Esophagus muscularis mucosa (tissue), 4 donors: ENCODE measurements around the gene ZBTB16. TPM values are rescaled to one million over a fixed set of nuclear protein-coding genes. Genes with fewer than 3 reads are reported as not detected.

ENCODE experiments used
- DNase-seq: peaks from one replicate; pipeline ENCODE4 v3.0.0-alpha.2; 2017; ENCODE audit errors: extremely low spot score
- H3K27ac ChIP-seq, 4 donors: fragments of 200-600 bp; sonication (generic); replicated peaks in 1 of 4; 1 replicate in 3 of 4; 2 replicates in 1 of 4; pipeline ENCODE4 v1.5.1; 2016 to 2019; ENCODE audit warnings: mild to moderate bottlenecking in 1 of 4
- H3K27me3 ChIP-seq, 4 donors: fragments of 200-600 bp; sonication (generic); one replicate each; pipeline versions ENCODE4 v1.5.1 to v1.6.0; 2016 to 2019
- H3K36me3 ChIP-seq, 4 donors: fragments of 200-600 bp; sonication (generic); one replicate each; pipeline ENCODE4 v1.5.1; 2016 to 2019
- H3K4me1 ChIP-seq, 4 donors: fragments of 200-600 bp; sonication (generic); one replicate each; pipeline ENCODE4 v1.5.1; 2016 to 2019
- H3K4me3 ChIP-seq, 4 donors: fragments of 200-600 bp; sonication (generic); 1 replicate in 2 of 4; 2 replicates in 2 of 4; pipeline ENCODE4 v1.5.1; 2016 to 2019; ENCODE audit warnings: mild to moderate bottlenecking in 4 of 4, moderate library complexity in 1 of 4
- H3K9me3 ChIP-seq, 4 donors: fragments of 200-600 bp; sonication (generic); 1 replicate in 3 of 4; 2 replicates in 1 of 4; pipeline ENCODE4 v1.5.1; 2016 to 2019
- EP300 ChIP-seq: sonication (generic); formaldehyde crosslinking; IDR thresholded peaks from one replicate; pipeline ENCODE4 v1.6.1; 2017; ENCODE audit warnings: antibody characterized with exemption
- POLR2A ChIP-seq: fragments of 450-650 bp; IDR thresholded peaks from one replicate; pipeline ENCODE4 v1.6.1; 2017; ENCODE audit warnings: antibody characterized with exemption, moderate library complexity, mild to moderate bottlenecking, low read depth
- POLR2AphosphoS5 ChIP-seq, 2 donors: sonication (generic); formaldehyde crosslinking; IDR thresholded peaks; one replicate each; pipeline ENCODE4 v1.6.1; 2017; ENCODE audit warnings: antibody characterized with exemption in 2 of 2
- WGBS: methylation state at CpG from one replicate; pipeline ENCODE4 v1.1.5; 2018; 5-methylcytosine and 5-hydroxymethylcytosine counted together
- intact Hi-C: fragments of 100-400 bp; cut with DNase I; formaldehyde crosslinking; loops from one replicate; pipeline ENCODE4 v1.15.1; 2023
- total RNA-seq, 4 donors: library from RNA; depleted of rRNA; stranded (reverse); fragments of >200 nt; gene quantifications; one replicate each; pipeline versions ENCODE4 v1.1.0 to v1.2.1, GENCODE V29; 2016
- TF ChIP-seq, protein P1 (sequence below), 3 experiments: fragments of 200-600 bp in 2 of 3; fragments of 450-650 bp in 1 of 3; sonication (generic) in 2 of 3; IDR thresholded peaks; one replicate each; pipeline ENCODE4 v1.5.1; 2017 to 2019; ENCODE audit warnings: antibody characterized with exemption in 3 of 3, mild to moderate bottlenecking in 2 of 3, moderate library complexity in 1 of 3

Gene ZBTB16
- total RNA-seq, 4 donors from 2014 or later, result 175 to 319 (median 222) TPM

DNA sequence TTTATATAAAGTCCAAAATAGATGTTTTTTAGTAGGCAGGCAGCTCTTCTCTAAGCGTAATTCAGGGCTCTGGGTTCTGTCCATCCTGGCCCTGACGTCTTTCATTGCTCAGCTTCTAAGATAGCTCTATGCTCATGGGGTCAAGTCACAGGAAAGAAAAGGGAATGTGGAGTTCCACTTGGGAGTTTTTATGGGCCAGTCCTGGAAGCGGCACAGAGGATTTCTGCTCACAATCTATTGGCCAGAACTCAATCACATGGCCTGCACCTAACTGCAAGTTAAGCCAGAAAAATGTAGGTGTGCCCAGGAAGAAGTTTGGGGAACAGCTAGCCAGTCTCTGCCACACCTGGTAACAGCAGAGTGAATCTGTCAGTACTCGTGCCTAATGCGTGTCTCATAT is 7.4 kb upstream of the ZBTB16 start:
- 85% methylated on average over 5 of the region's 5 CpGs for WGBS
- no peaks in the 10 kb centered on the region for H3K36me3 ChIP-seq
- peaks cover 0 to 6% (median under 1%) of the 10 kb centered on the region in 4 donors for H3K4me1 ChIP-seq
- TF ChIP-seq, protein P1, sequence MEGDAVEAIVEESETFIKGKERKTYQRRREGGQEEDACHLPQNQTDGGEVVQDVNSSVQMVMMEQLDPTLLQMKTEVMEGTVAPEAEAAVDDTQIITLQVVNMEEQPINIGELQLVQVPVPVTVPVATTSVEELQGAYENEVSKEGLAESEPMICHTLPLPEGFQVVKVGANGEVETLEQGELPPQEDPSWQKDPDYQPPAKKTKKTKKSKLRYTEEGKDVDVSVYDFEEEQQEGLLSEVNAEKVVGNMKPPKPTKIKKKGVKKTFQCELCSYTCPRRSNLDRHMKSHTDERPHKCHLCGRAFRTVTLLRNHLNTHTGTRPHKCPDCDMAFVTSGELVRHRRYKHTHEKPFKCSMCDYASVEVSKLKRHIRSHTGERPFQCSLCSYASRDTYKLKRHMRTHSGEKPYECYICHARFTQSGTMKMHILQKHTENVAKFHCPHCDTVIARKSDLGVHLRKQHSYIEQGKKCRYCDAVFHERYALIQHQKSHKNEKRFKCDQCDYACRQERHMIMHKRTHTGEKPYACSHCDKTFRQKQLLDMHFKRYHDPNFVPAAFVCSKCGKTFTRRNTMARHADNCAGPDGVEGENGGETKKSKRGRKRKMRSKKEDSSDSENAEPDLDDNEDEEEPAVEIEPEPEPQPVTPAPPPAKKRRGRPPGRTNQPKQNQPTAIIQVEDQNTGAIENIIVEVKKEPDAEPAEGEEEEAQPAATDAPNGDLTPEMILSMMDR (IDR thresholded peaks at IDR 0.05), result no peak
- TF ChIP-seq POLR2AphosphoS5 (IDR thresholded peaks at IDR 0.05) (no peak), EP300 (no peak), POLR2A (no peak)
- no peak overlapping the region for H3K27ac ChIP-seq
- H3K4me3 ChIP-seq, result no peak overlapping the region
- H3K9me3 ChIP-seq, result no peaks in the 10 kb centered on the region
- intact Hi-C loops, result no loop called here
- no peak for DNase-seq
- H3K27me3 ChIP-seq, result no peaks in the 10 kb centered on the region

DNA sequence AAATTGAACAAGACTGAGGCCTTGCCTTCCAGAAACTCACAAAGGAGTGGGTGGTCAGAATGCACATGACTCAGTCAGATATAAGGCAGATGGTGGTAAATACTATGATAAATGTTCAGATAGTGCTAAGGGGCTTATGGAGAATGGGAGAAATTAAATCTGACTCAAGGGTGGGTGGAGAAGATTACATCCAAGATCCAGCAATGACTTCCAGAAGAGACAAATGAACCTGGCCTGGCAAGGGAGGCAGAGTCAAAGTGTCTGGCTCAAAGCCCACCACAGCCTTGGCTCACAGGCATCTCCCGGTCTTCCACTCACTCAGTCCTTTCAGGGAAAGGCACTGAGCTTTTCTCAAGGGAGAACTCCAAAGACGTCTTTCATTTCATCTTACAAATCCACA is 6.1 kb upstream of the ZBTB16 start:
- Histone ChIP-seq H3K27me3 (no peaks in the 10 kb centered on the region), H3K4me1 (peaks cover 7 to 18% (median 12%) of the 10 kb centered on the region in 4 donors), H3K4me3 (no peak overlapping the region), H3K36me3 (no peaks in the 10 kb centered on the region), H3K9me3 (no peaks in the 10 kb centered on the region), H3K27ac (no peak overlapping the region)
- intact Hi-C loops, result no loop called here
- TF ChIP-seq, protein P1 (IDR thresholded peaks at IDR 0.05), result no peak
- TF ChIP-seq EP300 (no peak), POLR2A (no peak), POLR2AphosphoS5 (IDR thresholded peaks at IDR 0.05) (no peak)
- 56% methylated on average over 2 of the region's 2 CpGs for WGBS
- no peak for DNase-seq

DNA sequence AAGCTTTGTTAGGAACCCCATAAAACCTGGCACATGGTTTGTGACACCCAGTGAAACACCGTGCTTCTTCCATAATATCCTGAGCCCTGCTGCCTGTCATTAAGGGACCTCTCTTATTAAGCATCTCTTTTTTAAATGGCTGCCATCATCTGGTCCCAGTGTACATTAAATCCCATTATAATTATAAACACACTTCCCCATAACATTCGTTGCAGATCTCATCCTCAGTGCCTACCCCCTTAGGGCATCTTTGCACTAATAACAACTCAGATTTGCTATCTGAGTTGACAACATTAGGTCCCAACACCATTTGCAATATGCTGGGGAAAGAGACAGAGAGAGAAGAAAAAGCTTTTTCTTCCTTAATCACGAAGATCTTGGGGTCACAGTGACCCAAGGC is 4.7 kb upstream of the ZBTB16 start:
- Histone ChIP-seq H3K36me3 (no peaks in the 10 kb centered on the region), H3K4me1 (peaks cover 14 to 25% (median 19%) of the 10 kb centered on the region in 4 donors), H3K27ac (no peak overlapping the region), H3K4me3 (no peak overlapping the region), H3K27me3 (no peaks in the 10 kb centered on the region), H3K9me3 (no peaks in the 10 kb centered on the region)
- WGBS, result 81% methylated on average over 3 of the region's 3 CpGs
- intact Hi-C loops, result loop anchor here (5.0 kb wide), 1 partner anchor 142 kb away; no protein-coding TSS in a partner anchor
- no peak for DNase-seq
- TF ChIP-seq POLR2AphosphoS5 (IDR thresholded peaks at IDR 0.05) (no peak), EP300 (no peak), POLR2A (no peak)
- TF ChIP-seq, protein P1 (IDR thresholded peaks at IDR 0.05), result no peak

DNA sequence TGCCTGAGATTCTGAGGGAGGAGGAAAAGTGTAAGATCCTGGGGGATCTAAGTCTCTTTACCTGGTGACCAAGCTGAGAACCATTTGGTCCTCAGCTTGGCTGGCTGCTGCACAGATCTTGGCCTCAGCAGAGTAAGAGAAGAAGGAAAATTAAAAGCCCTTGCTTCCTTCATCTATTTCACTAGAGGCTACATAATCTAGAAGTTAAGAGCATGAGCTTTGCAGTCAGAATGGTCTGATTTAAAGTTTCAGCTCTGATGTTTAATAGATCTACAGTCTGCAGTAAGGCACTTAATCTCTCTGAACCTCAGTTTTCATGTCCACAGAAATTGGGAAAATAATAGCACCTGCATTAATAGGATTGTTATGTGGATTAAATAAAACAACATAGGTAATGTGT is 3.1 kb upstream of the ZBTB16 start:
- TF ChIP-seq, protein P1 (IDR thresholded peaks at IDR 0.05), result no peak
- TF ChIP-seq POLR2A (no peak), EP300 (no peak)
- H3K4me1 ChIP-seq, result peaks cover 14 to 25% (median 19%) of the 10 kb centered on the region in 4 donors
- no peaks in the 10 kb centered on the region for H3K27me3 ChIP-seq
- no peaks in the 10 kb centered on the region for H3K9me3 ChIP-seq
- H3K4me3 ChIP-seq, result no peak overlapping the region
- H3K36me3 ChIP-seq, result peaks cover 0 to 10% (median 5%) of the 10 kb centered on the region in 4 donors
- H3K27ac ChIP-seq, result no peak overlapping the region
- no peak for DNase-seq
- intact Hi-C loops, result loop anchor here (5.0 kb wide), 1 partner anchor 141 kb away; no protein-coding TSS in a partner anchor

DNA sequence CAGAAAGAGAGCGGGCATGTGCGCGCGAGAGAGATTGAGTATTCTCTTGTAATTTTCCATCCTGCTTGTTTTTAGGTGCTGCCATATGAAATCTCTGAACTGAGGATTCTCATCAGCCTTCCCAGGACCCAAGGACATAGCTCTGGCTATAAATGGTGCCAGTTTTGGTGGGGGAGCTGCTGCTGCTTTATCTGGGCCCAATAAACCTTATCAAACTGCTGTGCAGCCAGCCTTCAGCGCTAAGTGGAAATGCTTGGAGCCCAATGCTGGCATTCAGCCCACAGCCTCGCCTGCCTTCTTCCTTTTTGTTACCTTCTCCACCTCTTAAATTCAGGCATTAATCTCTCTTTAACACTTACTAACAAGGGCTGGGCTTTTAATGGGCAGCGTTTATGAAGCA is 2.4 kb upstream of the ZBTB16 start:
- no peak for DNase-seq
- no peak for TF ChIP-seq EP300
- TF ChIP-seq, protein P1 (IDR thresholded peaks at IDR 0.05), result no peak
- no peak for TF ChIP-seq POLR2A
- no peak for TF ChIP-seq POLR2AphosphoS5 (IDR thresholded peaks at IDR 0.05)

More for the DNA sequence above, 2.4 kb upstream of the ZBTB16 start:
- no peaks in the 10 kb centered on the region for H3K9me3 ChIP-seq
- intact Hi-C loops, result loop anchor here (5.0 kb wide), 1 partner anchor 140 kb away; no protein-coding TSS in a partner anchor
- H3K4me3 ChIP-seq, result no peak overlapping the region
- 92% methylated on average over 6 of the region's 7 CpGs for WGBS
- peak overlapping the region in 1 of 4 donors; percentile 100 for H3K27ac ChIP-seq
- peaks cover 0 to 15% (median 8%) of the 10 kb centered on the region in 4 donors for H3K36me3 ChIP-seq
- peaks cover 17 to 28% (median 25%) of the 10 kb centered on the region in 4 donors for H3K4me1 ChIP-seq
- H3K27me3 ChIP-seq, result no peaks in the 10 kb centered on the region
